Esophagus squamous epithelium (tissue), 5 donors: ENCODE results near the gene DKK3. TPM values are rescaled to one million over a fixed set of nuclear protein-coding genes. Genes with fewer than 3 reads are reported as not detected.

ENCODE experiments used
- DNase-seq: peaks from one replicate; lab custom pipeline; 2025; lab: John Stamatoyannopoulos, UW
- H3K27ac ChIP-seq, 4 donors: fragments of 200-600 bp; sonication (generic); one replicate each; pipeline ENCODE4 v1.5.1; 2016 to 2019; ENCODE audit warnings: mild to moderate bottlenecking in 1 of 4
- H3K27me3 ChIP-seq, 4 donors: fragments of 200-600 bp; sonication (generic); 1 replicate in 3 of 4; 2 replicates in 1 of 4; pipeline versions ENCODE4 v1.5.1 to v1.6.0; 2017 to 2021; ENCODE audit warnings: antibody characterized with exemption in 1 of 4
- H3K36me3 ChIP-seq, 3 donors: fragments of 200-600 bp; sonication (generic); one replicate each; pipeline ENCODE4 v1.5.1; 2016 to 2019
- H3K4me1 ChIP-seq, 3 donors: fragments of 200-600 bp; sonication (generic); one replicate each; pipeline ENCODE4 v1.5.1; 2017 to 2019
- H3K4me3 ChIP-seq, 4 donors: fragments of 200-600 bp; sonication (generic); 1 replicate in 3 of 4; 2 replicates in 1 of 4; pipeline ENCODE4 v1.5.1; 2016 to 2019; ENCODE audit warnings: mild to moderate bottlenecking in 2 of 4, moderate library complexity in 1 of 4
- H3K9me3 ChIP-seq, 3 donors: fragments of 200-600 bp; sonication (generic); one replicate each; pipeline ENCODE4 v1.5.1; 2016 to 2019
- POLR2A ChIP-seq, 4 donors: fragments of 450-650 bp; IDR thresholded peaks; one replicate each; pipeline ENCODE4 v1.6.1; 2017; ENCODE audit warnings: antibody characterized with exemption in 4 of 4, mild to moderate bottlenecking in 4 of 4, moderate library complexity in 3 of 4
- WGBS, 2 donors: methylation state at CpG; one replicate each; pipeline ENCODE4 v1.1.5; 2018; 5-methylcytosine and 5-hydroxymethylcytosine counted together
- intact Hi-C: fragments of 100-400 bp; cut with DNase I; formaldehyde crosslinking; loops from one replicate; pipeline ENCODE4 v1.15.0; 2022
- total RNA-seq, 4 donors: library from RNA; depleted of rRNA; stranded (reverse); fragments of >200 nt; gene quantifications; one replicate each; pipeline ENCODE4 v1.1.0, GENCODE V29; 2016
- TF ChIP-seq, protein P1 (sequence below), 6 experiments: fragments of 450-650 bp in 4 of 6; fragments of 200-600 bp in 2 of 6; sonication (generic) in 2 of 6; IDR thresholded peaks; one replicate each; pipeline ENCODE4 v1.5.1; 2016 to 2019; ENCODE audit warnings: antibody characterized with exemption in 6 of 6, mild to moderate bottlenecking in 4 of 6, moderate library complexity in 4 of 6
- donor health status: DM: yes; HTN: yes; CAD: no.

DKK3 gene
- total RNA-seq, 4 donors from 2014 or later = 24.8 to 112 (median 44.5) TPM

GRCh38 chr11:11969380-11970215 is 38.8 kb downstream of the DKK3 start:
- H3K4me1 ChIP-seq = peaks cover 6 to 47% (median 15%) of the 10 kb centered on the region in 3 donors

DNA sequence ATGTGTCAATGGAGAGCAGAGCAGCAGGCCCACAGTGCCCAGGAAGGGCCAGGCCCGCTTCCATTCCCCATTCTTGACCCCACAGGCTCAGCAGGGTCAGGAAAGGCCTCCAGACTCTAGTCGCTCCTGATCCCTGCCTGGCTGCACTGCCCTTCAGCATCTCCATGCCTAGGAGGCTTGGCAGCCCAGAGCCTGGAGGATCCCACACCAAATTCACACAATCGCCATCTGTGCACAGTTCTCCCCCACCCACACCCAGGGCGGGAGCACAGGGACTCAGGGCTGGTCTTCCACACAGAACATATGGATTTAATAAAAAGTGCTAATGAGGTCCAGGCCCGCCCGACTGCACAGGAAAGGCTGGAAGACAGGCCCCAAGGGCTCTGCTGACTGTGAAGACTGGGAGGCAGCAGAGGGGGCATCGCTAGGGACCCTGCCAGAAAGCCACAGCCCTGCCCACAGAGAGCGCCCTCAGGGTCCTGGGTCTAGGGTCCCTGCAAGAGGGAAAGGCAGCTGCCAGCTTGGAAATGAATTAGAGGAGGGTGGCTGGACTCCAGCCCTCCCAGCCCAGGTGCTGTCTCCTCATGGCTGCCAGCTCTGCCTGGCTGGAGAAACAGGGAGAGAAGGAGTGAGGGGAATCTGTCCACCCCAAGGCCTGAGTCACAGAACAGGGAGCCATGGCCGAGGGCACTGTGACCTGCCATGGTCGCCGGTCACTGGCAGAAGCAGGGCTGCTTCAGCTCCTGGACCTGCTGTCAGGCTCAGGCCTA is 39.7 kb downstream of the DKK3 start:
- no peaks in the 10 kb centered on the region for H3K27me3 ChIP-seq
- DNase-seq = no peak

More at GRCh38 chr11:11969380-11970215, 38.8 kb downstream of the DKK3 start:
- intact Hi-C loops = loop anchor here (10.0 kb wide), 1 partner anchor 75 kb away; no protein-coding TSS in a partner anchor
- TF ChIP-seq, protein P1, sequence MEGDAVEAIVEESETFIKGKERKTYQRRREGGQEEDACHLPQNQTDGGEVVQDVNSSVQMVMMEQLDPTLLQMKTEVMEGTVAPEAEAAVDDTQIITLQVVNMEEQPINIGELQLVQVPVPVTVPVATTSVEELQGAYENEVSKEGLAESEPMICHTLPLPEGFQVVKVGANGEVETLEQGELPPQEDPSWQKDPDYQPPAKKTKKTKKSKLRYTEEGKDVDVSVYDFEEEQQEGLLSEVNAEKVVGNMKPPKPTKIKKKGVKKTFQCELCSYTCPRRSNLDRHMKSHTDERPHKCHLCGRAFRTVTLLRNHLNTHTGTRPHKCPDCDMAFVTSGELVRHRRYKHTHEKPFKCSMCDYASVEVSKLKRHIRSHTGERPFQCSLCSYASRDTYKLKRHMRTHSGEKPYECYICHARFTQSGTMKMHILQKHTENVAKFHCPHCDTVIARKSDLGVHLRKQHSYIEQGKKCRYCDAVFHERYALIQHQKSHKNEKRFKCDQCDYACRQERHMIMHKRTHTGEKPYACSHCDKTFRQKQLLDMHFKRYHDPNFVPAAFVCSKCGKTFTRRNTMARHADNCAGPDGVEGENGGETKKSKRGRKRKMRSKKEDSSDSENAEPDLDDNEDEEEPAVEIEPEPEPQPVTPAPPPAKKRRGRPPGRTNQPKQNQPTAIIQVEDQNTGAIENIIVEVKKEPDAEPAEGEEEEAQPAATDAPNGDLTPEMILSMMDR (IDR thresholded peaks at IDR 0.05) = no peak
- TF ChIP-seq POLR2A (IDR thresholded peaks at IDR 0.05) = no peak
- H3K4me3 ChIP-seq = no peak overlapping the region
- H3K27ac ChIP-seq = peak overlapping the region in 1 of 4 donors; percentile 7
- DNase-seq = no peak
- H3K27me3 ChIP-seq = no peaks in the 10 kb centered on the region
- WGBS, 2 donors = 82 to 86% methylated on average over 9 to 12 of the region's 19 CpGs
- peaks cover 0 to 6% (median 0%) of the 10 kb centered on the region in 3 donors for H3K36me3 ChIP-seq
- no peaks in the 10 kb centered on the region for H3K9me3 ChIP-seq

GRCh38 chr11:11967669-11968510 is 40.5 kb downstream of the DKK3 start:
- TF ChIP-seq, protein P1 (IDR thresholded peaks at IDR 0.05) = no peak
- no peak for TF ChIP-seq POLR2A (IDR thresholded peaks at IDR 0.05)
- Histone ChIP-seq H3K36me3 (peaks cover 0 to 6% (median 0%) of the 10 kb centered on the region in 3 donors), H3K4me1 (peaks cover 0 to 30% (median 5%) of the 10 kb centered on the region in 3 donors), H3K27ac (no peak overlapping the region), H3K4me3 (no peak overlapping the region), H3K9me3 (no peaks in the 10 kb centered on the region), H3K27me3 (no peaks in the 10 kb centered on the region)
- WGBS, 2 donors = 67 to 81% methylated on average over 1 to 7 of the region's 11 CpGs
- no peak for DNase-seq
- intact Hi-C loops = loop anchor here (10.0 kb wide), 1 partner anchor 77 kb away; no protein-coding TSS in a partner anchor

More for the DNA sequence above, 39.7 kb downstream of the DKK3 start:
- no peak overlapping the region for H3K27ac ChIP-seq
- intact Hi-C loops = loop anchor here (10.0 kb wide), 1 partner anchor 76 kb away; no protein-coding TSS in a partner anchor
- TF ChIP-seq POLR2A (IDR thresholded peaks at IDR 0.05) = no peak
- TF ChIP-seq, protein P1 (IDR thresholded peaks at IDR 0.05) = no peak
- H3K4me1 ChIP-seq = peaks cover 4 to 38% (median 12%) of the 10 kb centered on the region in 3 donors
- no peak overlapping the region for H3K4me3 ChIP-seq
- WGBS, 2 donors = 61 to 82% methylated on average over 7 to 10 of the region's 11 CpGs
- H3K9me3 ChIP-seq = no peaks in the 10 kb centered on the region
- peaks cover 0 to 6% (median 0%) of the 10 kb centered on the region in 3 donors for H3K36me3 ChIP-seq

DNA sequence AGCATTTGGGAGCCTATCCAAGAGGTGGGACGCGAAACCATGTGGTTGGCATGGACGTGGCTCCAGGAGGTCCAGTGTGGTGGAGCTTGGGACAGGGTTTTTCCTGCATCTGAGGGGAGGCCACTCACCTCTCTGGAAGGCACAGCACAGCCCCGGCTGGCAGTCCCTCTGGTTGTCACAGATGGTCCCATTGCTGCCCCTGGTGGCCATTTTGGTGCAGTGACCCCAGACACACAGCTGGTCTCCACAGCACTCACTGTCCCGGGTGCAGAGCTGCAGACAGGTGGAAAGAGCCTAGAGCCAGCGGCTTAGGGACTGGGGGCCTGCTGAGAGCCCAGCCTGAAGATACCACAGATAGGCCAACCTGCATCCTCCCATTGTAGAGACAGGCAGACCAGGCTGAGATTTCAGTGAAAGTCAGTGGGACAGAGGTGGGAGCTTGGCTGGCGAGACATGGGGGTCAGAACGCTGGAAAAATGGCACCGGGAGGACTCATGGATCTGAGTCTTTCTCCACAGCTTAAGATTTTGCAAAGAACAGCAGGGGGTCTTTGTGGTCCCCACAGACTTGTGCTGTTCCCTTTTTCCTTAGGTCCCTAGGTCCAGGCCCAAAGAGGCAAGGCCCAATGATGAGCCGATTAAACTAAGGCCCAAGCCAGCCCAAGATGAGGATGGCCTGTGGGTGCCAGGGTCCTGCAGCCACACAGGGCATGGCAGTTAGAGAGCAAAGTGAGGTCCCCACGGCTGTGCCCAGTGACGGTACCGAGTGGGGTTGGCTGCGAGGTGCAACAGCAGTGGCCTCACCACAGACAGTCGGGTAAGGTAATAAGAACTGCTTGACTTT is 41.4 kb downstream of the DKK3 start:
- WGBS, 2 donors = 71 to 76% methylated on average over 9 to 11 of the region's 15 CpGs
- H3K27ac ChIP-seq = no peak overlapping the region
- H3K4me3 ChIP-seq = no peak overlapping the region
- no peaks in the 10 kb centered on the region for H3K9me3 ChIP-seq
- H3K36me3 ChIP-seq = peaks cover 0 to 6% (median 0%) of the 10 kb centered on the region in 3 donors
- intact Hi-C loops = loop anchor here (10.0 kb wide), 1 partner anchor 78 kb away; no protein-coding TSS in a partner anchor
- no peaks in the 10 kb centered on the region for H3K27me3 ChIP-seq
- no peak for DNase-seq
- peaks cover 0 to 22% (median 0%) of the 10 kb centered on the region in 3 donors for H3K4me1 ChIP-seq
- TF ChIP-seq POLR2A (IDR thresholded peaks at IDR 0.05) = no peak
- TF ChIP-seq, protein P1 (IDR thresholded peaks at IDR 0.05) = peak; percentile 2 to 75 (median 64)
